HCT116 (cell line): ENCODE measurements around the gene DENND4A. TPM values are rescaled to one million over a fixed set of nuclear protein-coding genes. Genes with fewer than 3 reads are reported as not detected.

Experiments used
- ELF1 ChIP-seq: IDR thresholded peaks from 2 replicates; pipeline ENCODE4 v1.6.1; 2012; ENCODE audit warnings: low read depth, borderline replicate concordance
- EZH2 ChIP-seq: fragments of 200-600 bp; sonication (generic); IDR thresholded peaks from 2 replicates; pipeline ENCODE4 v1.6.1; 2017; ENCODE audit warnings: antibody characterized with exemption, mixed run types
- JUND ChIP-seq: IDR thresholded peaks from 2 replicates; pipeline ENCODE4 v1.6.1; 2012
- POLR2AphosphoS5 ChIP-seq: IDR thresholded peaks from 2 replicates; pipeline ENCODE4 v1.6.1; 2011; ENCODE audit warnings: mild to moderate bottlenecking, low read depth, low read length, moderate library complexity
- SIN3A ChIP-seq: IDR thresholded peaks from 2 replicates; pipeline ENCODE4 v1.6.1; 2012; ENCODE audit warnings: low read depth
- SRF ChIP-seq: IDR thresholded peaks from 2 replicates; pipeline ENCODE4 v1.6.1; 2012; ENCODE audit warnings: low read depth
- ZFX ChIP-seq: fragments of 450-650 bp; IDR thresholded peaks from 2 replicates; pipeline ENCODE4 v1.6.1; 2017
- ZNF274 ChIP-seq: fragments of 200-500 bp; sonication (Bioruptor generic); IDR thresholded peaks from 2 replicates; pipeline ENCODE4 v1.6.1; 2014; ENCODE audit warnings: mild to moderate bottlenecking, low read depth, low read length, inconsistent platforms
- microRNA-seq: library from miRNA; unstranded; fragments of <30 nt; microRNA quantifications from one replicate; pipeline ENCODE4, GENCODE V29; 2016; ENCODE audit warnings: borderline number of aligned reads
- total RNA-seq: library from RNA; stranded (reverse); gene quantifications from one replicate; pipeline ENCODE4 v1.2.1, GENCODE V29; 2021; ENCODE audit not compliant: unreplicated experiment
- TF ChIP-seq, protein P1 (sequence below): IDR thresholded peaks from 2 replicates; pipeline ENCODE4 v1.6.1; 2011; ENCODE audit warnings: mild to moderate bottlenecking, low read length, moderate library complexity; ENCODE audit not compliant: insufficient replicate concordance; ENCODE audit errors: extremely low read depth
- TF ChIP-seq, protein P2 (sequence below): IDR thresholded peaks from 2 replicates; pipeline ENCODE4 v1.6.1; 2012
- TF ChIP-seq, protein P3 (sequence below): IDR thresholded peaks from 2 replicates; pipeline ENCODE4 v1.6.1; 2012
- TF ChIP-seq, protein P4 (sequence below), 3 experiments: fragments of 200-600 bp in 1 of 3; sonication (generic) in 1 of 3; IDR thresholded peaks in 2 of 3; conservative IDR thresholded peaks in 1 of 3; 2 replicates each; pipeline ENCODE4 v1.5.1; 2012 to 2017; ENCODE audit warnings: low read depth in 2 of 3, low read length in 2 of 3, antibody characterized with exemption in 1 of 3, borderline replicate concordance in 1 of 3, control low read depth in 1 of 3, mild to moderate bottlenecking in 1 of 3, mixed read lengths in 1 of 3, mixed run types in 1 of 3, moderate library complexity in 1 of 3; ENCODE audit not compliant: insufficient read depth in 1 of 3

The DENND4A gene
- total RNA-seq, 1 experiment from 2014 or later, result 9.1 TPM

DNA sequence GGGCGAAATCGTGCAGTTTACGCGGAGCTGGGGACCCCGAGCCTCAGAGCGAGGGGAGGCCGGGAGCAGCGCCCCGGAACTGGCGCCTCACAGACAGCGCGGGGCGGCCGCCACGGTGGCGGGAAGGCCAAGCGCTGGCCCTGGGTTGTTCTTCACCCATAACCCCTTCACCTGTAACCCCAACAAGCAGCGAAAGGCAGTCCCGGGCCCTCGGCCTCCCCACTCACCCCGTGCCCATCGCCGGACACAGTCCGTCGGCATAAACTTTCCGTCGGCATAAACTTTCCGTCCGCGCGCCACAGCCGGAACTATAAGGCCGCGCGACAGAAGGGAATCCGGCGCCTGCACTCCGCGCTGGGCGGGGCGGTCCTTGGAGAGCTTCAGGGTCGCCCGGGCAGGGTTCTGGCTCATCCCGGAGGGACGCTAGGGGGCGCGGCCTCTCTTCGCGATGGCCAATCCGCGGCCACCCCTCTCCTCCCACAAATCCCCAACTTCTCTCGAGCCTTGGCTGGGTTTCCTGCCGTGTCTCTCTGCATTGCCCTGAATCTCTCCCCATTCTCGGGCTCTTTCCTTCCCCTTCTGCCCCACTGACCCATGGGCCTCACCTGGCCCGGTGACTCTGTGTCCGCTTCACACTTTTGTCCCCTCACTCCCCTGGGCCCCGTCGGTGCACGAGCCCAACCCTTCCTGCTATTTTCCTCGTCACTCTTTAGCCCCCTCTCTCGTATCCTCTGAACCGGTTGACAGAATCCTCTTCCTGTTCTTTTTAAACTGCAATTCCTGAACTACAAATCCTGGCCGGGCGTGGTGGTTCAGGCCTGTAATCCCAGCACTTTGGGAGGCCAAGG is 181.0 kb downstream of the DENND4A start, which contains the start of gene INTS14 (continued):
- TF ChIP-seq SRF (peak; percentile 85), ZNF274 (no peak), SIN3A (peak; percentile 35; the same call in 1 of the 2 replicates), POLR2AphosphoS5 (peak; percentile 97), EZH2 (no peak), ELF1 (peak; percentile 51; the same call in 1 of the 2 replicates), ZFX (peak; percentile 97), JUND (no peak)
- TF ChIP-seq, protein P1, sequence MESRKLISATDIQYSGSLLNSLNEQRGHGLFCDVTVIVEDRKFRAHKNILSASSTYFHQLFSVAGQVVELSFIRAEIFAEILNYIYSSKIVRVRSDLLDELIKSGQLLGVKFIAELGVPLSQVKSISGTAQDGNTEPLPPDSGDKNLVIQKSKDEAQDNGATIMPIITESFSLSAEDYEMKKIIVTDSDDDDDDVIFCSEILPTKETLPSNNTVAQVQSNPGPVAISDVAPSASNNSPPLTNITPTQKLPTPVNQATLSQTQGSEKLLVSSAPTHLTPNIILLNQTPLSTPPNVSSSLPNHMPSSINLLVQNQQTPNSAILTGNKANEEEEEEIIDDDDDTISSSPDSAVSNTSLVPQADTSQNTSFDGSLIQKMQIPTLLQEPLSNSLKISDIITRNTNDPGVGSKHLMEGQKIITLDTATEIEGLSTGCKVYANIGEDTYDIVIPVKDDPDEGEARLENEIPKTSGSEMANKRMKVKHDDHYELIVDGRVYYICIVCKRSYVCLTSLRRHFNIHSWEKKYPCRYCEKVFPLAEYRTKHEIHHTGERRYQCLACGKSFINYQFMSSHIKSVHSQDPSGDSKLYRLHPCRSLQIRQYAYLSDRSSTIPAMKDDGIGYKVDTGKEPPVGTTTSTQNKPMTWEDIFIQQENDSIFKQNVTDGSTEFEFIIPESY, result no peak
- TF ChIP-seq, protein P2, sequence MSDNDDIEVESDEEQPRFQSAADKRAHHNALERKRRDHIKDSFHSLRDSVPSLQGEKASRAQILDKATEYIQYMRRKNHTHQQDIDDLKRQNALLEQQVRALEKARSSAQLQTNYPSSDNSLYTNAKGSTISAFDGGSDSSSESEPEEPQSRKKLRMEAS, result peak; percentile 91
- TF ChIP-seq, protein P3, sequence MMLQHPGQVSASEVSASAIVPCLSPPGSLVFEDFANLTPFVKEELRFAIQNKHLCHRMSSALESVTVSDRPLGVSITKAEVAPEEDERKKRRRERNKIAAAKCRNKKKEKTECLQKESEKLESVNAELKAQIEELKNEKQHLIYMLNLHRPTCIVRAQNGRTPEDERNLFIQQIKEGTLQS, result no peak
- TF ChIP-seq, protein P4, sequence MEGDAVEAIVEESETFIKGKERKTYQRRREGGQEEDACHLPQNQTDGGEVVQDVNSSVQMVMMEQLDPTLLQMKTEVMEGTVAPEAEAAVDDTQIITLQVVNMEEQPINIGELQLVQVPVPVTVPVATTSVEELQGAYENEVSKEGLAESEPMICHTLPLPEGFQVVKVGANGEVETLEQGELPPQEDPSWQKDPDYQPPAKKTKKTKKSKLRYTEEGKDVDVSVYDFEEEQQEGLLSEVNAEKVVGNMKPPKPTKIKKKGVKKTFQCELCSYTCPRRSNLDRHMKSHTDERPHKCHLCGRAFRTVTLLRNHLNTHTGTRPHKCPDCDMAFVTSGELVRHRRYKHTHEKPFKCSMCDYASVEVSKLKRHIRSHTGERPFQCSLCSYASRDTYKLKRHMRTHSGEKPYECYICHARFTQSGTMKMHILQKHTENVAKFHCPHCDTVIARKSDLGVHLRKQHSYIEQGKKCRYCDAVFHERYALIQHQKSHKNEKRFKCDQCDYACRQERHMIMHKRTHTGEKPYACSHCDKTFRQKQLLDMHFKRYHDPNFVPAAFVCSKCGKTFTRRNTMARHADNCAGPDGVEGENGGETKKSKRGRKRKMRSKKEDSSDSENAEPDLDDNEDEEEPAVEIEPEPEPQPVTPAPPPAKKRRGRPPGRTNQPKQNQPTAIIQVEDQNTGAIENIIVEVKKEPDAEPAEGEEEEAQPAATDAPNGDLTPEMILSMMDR (IDR thresholded peaks at IDR 0.05 in 2 of 3, conservative IDR thresholded peaks at IDR 0.05 in 1 of 3; ENCODE audit: borderline replicate concordance in 1 of 3, insufficient read depth in 1 of 3, low read depth in 2 of 3, low read length in 2 of 3), result peak; percentile 21 to 58 (median 42); a peak in 5 of 6 replicates

Small RNA genes within 50 kb of the gene (microRNA-seq; reads per million reads assigned to microRNA genes)
- gene MIR4511, result 1.6 reads per million

Other genes starting within 250 kb of the DENND4A start
- gene INTS14, start 181.2 kb downstream of the DENND4A start, total RNA-seq, result 50.1 TPM
- gene SLC24A1, start 170.4 kb downstream of the DENND4A start, total RNA-seq, result 15.9 TPM
- gene RAB11A, start 77.2 kb upstream of the DENND4A start, total RNA-seq, result 234 TPM